Measurements from ENCODE around the gene CHST10.

The CHST10 gene

GRCh38 chr2:100426384-100426720 is 8.9 kb upstream of the CHST10 start:
- H3K4me1 ChIP-seq (ENCODE audit: control insufficient read depth, insufficient read depth, low read length, poor library complexity, severe bottlenecking): no peaks in the 10 kb centered on the region
- WGBS, 2 experiments (ENCODE audit: insufficient coverage in 2 of 2): 90 to 95% methylated on average over 18 of the region's 18 CpGs

DNA sequence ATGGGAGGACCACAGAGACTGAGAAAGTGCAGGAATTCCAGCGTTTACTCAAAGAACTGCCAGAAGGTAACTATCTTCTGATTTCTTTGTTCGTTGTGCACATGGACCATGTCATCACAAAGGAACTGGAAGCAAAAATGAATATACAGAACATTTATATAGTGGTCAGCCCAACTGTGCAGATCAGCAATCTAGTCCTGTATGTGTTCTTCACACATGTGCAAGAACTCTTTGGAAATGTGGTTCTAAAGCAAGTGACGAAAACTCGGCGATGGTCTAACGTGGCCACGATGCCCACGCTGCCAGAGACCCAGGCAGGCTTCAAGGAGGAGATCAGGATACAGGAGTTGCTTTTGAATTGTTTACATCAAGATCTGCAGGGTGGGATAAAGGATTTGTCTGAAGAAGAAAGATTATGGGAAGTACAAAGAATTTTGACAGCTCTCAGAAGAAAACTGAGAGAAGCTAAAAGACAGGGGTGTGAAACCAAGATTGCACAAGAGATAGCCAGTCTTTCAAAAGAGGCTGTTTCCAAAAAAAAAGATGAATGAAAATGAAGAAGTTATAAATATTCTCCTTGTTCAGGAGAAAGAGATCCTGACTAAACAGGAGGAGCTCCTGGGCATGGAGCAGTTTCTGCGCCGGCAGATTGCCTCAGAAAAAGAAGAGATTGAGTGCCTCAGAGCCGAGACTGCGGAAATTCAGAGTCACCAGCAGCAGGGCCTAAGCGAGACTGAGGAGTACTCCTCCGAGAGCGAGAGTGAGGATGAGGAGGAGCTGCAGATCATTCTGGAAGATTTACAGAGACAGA is 8.3 kb upstream of the CHST10 start:
- Histone ChIP-seq H3K9me3 (ENCODE audit: control insufficient read depth, low read length) (no peaks in the 10 kb centered on the region), H3K4me1 (ENCODE audit: control insufficient read depth, insufficient read depth, low read length, poor library complexity, severe bottlenecking) (no peaks in the 10 kb centered on the region), H3K36me3 (ENCODE audit: control insufficient read depth, insufficient read depth, low read length) (no peaks in the 10 kb centered on the region), H3K27ac (ENCODE audit: low read depth, low read length, severe bottlenecking) (no peak overlapping the region), H3K4me3 (ENCODE audit: extremely low read depth, insufficient read depth, low read length, poor library complexity, severe bottlenecking) (no peak overlapping the region)
- WGBS, 2 experiments (ENCODE audit: insufficient coverage in 2 of 2): 91 to 95% methylated on average over 14 to 15 of the region's 15 CpGs

More at GRCh38 chr2:100426384-100426720, 8.9 kb upstream of the CHST10 start:
- Histone ChIP-seq H3K36me3 (ENCODE audit: control insufficient read depth, insufficient read depth, low read length) (no peaks in the 10 kb centered on the region), H3K9me3 (ENCODE audit: control insufficient read depth, low read length) (no peaks in the 10 kb centered on the region), H3K4me3 (ENCODE audit: extremely low read depth, insufficient read depth, low read length, poor library complexity, severe bottlenecking) (no peak overlapping the region), H3K27ac (ENCODE audit: low read depth, low read length, severe bottlenecking) (no peak overlapping the region)

- Histone ChIP-seq H3K36me3 (ENCODE audit: control insufficient read depth, insufficient read depth, low read length) (no peaks in the 10 kb centered on the region), H3K4me3 (ENCODE audit: extremely low read depth, insufficient read depth, low read length, poor library complexity, severe bottlenecking) (no peak overlapping the region), H3K9me3 (ENCODE audit: control insufficient read depth, low read length) (no peaks in the 10 kb centered on the region), H3K4me1 (ENCODE audit: control insufficient read depth, insufficient read depth, low read length, poor library complexity, severe bottlenecking) (no peaks in the 10 kb centered on the region), H3K27ac (ENCODE audit: low read depth, low read length, severe bottlenecking) (no peak overlapping the region)
- 87 to 94% methylated on average over 3 to 4 of the region's 4 CpGs for WGBS, 2 experiments (ENCODE audit: insufficient coverage in 2 of 2)
These were observed 7.6 kb upstream of the CHST10 start for GRCh38 chr2:100425107-100425506.

DNA sequence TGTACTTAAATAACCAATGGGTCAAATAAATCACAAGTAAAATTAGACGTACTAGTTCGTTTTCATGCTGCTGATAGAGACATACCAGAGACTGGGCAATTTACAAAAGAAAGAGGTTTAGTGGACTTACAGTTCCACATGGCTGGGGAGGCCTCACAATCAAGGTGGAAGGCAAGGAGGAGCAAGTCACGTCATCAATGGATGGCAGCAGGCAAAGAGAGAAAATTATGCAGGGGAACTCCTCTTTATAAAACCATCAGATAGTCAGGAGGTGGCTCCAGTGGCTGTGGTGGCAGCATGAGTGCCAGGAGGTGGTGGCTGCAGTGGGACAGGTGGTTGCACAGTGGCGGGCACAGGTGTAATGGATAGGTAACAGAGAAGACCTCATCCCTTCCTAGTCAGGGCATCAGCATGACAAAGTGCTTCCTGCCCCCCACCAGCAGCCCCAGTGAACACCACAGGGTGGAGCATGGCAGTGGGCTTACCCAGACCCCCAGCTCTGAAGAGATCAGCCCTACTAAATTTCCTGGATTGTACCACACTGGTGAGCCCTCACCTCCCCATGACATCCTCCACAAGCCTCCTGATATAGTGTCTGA is 6.9 kb upstream of the CHST10 start:
- no peak overlapping the region for H3K4me3 ChIP-seq (ENCODE audit: extremely low read depth, insufficient read depth, low read length, poor library complexity, severe bottlenecking)
- 81% methylated on average over 3 of the region's 4 CpGs; no CpG with 5 or more reads in 1 of the 2 experiments for WGBS, 2 experiments (ENCODE audit: insufficient coverage in 2 of 2)
- H3K27ac ChIP-seq (ENCODE audit: low read depth, low read length, severe bottlenecking): no peak overlapping the region
- H3K4me1 ChIP-seq (ENCODE audit: control insufficient read depth, insufficient read depth, low read length, poor library complexity, severe bottlenecking): no peaks in the 10 kb centered on the region
- H3K36me3 ChIP-seq (ENCODE audit: control insufficient read depth, insufficient read depth, low read length): no peaks in the 10 kb centered on the region
- H3K9me3 ChIP-seq (ENCODE audit: control insufficient read depth, low read length): no peaks in the 10 kb centered on the region

- no peaks in the 10 kb centered on the region for H3K36me3 ChIP-seq (ENCODE audit: control insufficient read depth, insufficient read depth, low read length)
- 86% methylated on average over 1 of the region's 1 CpG; no CpG with 5 or more reads in 1 of the 2 experiments for WGBS, 2 experiments (ENCODE audit: insufficient coverage in 2 of 2)
- no peak overlapping the region for H3K4me3 ChIP-seq (ENCODE audit: extremely low read depth, insufficient read depth, low read length, poor library complexity, severe bottlenecking)
- no peaks in the 10 kb centered on the region for H3K9me3 ChIP-seq (ENCODE audit: control insufficient read depth, low read length)
- H3K4me1 ChIP-seq (ENCODE audit: control insufficient read depth, insufficient read depth, low read length, poor library complexity, severe bottlenecking): no peaks in the 10 kb centered on the region
- no peak overlapping the region for H3K27ac ChIP-seq (ENCODE audit: low read depth, low read length, severe bottlenecking)
These were observed 6.2 kb upstream of the CHST10 start for GRCh38 chr2:100423631-100424030.

DNA sequence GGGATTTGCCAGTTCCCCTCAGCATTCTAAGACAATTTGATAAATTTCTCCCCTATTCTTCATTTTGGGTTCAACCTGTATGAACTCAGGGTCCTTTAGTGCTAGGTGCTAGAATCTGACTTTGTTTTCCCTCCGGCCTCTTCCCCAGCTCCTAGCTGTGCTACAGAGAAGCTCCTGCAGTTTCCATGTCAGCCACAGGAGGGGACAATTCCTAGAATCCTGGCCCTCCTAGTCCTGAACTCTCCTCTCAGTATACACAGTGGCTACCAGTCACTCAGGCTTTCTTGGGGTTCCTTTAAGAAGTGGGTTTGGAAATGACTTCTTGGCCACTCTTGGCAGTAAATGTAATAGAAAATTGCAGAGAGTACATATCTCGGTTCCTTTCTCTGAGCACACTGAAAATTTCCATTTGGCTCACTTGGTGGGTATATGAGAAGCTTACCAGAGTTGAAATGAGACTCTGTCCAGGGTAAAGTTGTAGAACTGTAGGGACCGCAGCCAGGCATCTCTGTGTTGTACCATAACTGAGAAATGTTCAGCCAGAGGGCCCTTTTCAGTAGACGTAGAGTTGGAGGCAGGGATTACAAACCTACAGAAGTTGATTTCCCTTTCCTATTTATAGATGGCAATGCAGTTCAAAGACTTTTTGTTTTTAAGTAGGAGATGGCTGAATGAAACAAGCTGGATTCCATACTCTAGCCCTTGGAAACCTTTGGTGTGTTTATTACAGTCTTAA is 5.0 kb upstream of the CHST10 start:
- Histone ChIP-seq H3K27ac (ENCODE audit: low read depth, low read length, severe bottlenecking) (no peak overlapping the region), H3K4me3 (ENCODE audit: extremely low read depth, insufficient read depth, low read length, poor library complexity, severe bottlenecking) (no peak overlapping the region), H3K36me3 (ENCODE audit: control insufficient read depth, insufficient read depth, low read length) (no peaks in the 10 kb centered on the region), H3K4me1 (ENCODE audit: control insufficient read depth, insufficient read depth, low read length, poor library complexity, severe bottlenecking) (no peaks in the 10 kb centered on the region), H3K9me3 (ENCODE audit: control insufficient read depth, low read length) (no peaks in the 10 kb centered on the region)
- WGBS, 2 experiments (ENCODE audit: insufficient coverage in 2 of 2): 83 to 86% methylated on average over 2 to 4 of the region's 4 CpGs

DNA sequence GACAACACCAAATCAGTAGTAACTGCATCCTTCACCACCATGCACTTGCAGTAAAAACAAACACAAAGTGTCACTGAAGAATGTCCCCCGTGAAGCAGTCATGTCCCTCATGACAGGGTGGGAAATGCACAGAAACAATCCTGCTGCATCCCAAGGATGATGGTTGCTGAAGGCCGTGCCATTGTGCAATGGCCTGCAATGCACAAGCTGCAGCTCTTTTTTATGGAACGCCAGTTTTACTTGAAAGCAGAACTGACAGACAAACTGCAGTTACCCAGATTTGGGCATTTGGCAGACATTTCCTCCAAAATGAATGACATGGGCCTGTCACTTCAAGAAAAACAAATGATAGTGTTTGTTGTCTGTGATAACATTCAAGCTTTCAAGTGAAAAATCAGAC is 2.4 kb upstream of the CHST10 start:
- no peaks in the 10 kb centered on the region for H3K9me3 ChIP-seq (ENCODE audit: control insufficient read depth, low read length)
- no peaks in the 10 kb centered on the region for H3K36me3 ChIP-seq (ENCODE audit: control insufficient read depth, insufficient read depth, low read length)
- peaks cover 6% of the 10 kb centered on the region for H3K4me1 ChIP-seq (ENCODE audit: control insufficient read depth, insufficient read depth, low read length, poor library complexity, severe bottlenecking)
- no peak overlapping the region for H3K4me3 ChIP-seq (ENCODE audit: extremely low read depth, insufficient read depth, low read length, poor library complexity, severe bottlenecking)
- H3K27ac ChIP-seq (ENCODE audit: low read depth, low read length, severe bottlenecking): no peak overlapping the region
- 92 to 94% methylated on average over 3 of the region's 3 CpGs for WGBS, 2 experiments (ENCODE audit: insufficient coverage in 2 of 2)

DNA sequence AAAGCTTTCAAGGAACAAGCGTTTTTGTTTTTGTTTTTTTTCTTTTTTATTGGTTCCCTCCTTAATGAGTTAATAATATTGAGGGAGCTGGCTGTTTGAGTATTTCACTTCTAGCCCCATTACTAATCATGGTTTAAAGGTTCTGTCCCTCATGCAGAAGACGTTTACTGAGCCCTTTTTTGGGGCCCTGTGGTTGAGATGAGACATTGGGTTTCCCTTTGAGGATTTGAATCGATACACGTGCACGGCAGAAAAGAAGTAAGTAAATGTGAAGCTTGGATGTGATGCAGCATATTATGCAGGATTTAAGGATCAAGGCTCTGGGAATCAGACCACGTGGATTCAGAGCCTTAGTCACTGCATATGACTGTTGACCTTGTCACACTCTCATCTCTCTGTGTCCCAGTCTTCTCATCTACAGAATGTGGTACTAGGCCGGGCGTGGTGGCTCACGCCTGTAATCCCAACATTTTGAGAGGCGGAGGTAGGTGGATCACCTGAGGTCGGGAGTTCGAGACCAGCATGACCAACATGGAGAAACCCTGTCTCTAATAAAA is 1.0 kb upstream of the CHST10 start:
- Histone ChIP-seq H3K36me3 (ENCODE audit: control insufficient read depth, insufficient read depth, low read length) (peaks cover 9% of the 10 kb centered on the region), H3K4me1 (ENCODE audit: control insufficient read depth, insufficient read depth, low read length, poor library complexity, severe bottlenecking) (peaks cover 6% of the 10 kb centered on the region), H3K9me3 (ENCODE audit: control insufficient read depth, low read length) (no peaks in the 10 kb centered on the region), H3K4me3 (ENCODE audit: extremely low read depth, insufficient read depth, low read length, poor library complexity, severe bottlenecking) (no peak overlapping the region), H3K27ac (ENCODE audit: low read depth, low read length, severe bottlenecking) (no peak overlapping the region)
- WGBS, 2 experiments (ENCODE audit: insufficient coverage in 2 of 2): 89 to 95% methylated on average over 8 to 10 of the region's 12 CpGs

- 14 to 28% methylated on average over 6 to 11 of the region's 19 CpGs for WGBS, 2 experiments (ENCODE audit: insufficient coverage in 2 of 2)
- Histone ChIP-seq H3K4me3 (ENCODE audit: extremely low read depth, insufficient read depth, low read length, poor library complexity, severe bottlenecking) (peak overlapping the region; percentile 83), H3K9me3 (ENCODE audit: control insufficient read depth, low read length) (no peaks in the 10 kb centered on the region), H3K4me1 (ENCODE audit: control insufficient read depth, insufficient read depth, low read length, poor library complexity, severe bottlenecking) (peaks cover 6% of the 10 kb centered on the region), H3K27ac (ENCODE audit: low read depth, low read length, severe bottlenecking) (peak overlapping the region; percentile 73), H3K36me3 (ENCODE audit: control insufficient read depth, insufficient read depth, low read length) (peaks cover 12% of the 10 kb centered on the region)
These were observed 250 bp upstream of the CHST10 start for GRCh38 chr2:100417711-100418124.

- H3K27ac ChIP-seq (ENCODE audit: low read depth, low read length, severe bottlenecking): peak overlapping the region; percentile 73
- 0 to 6% methylated on average over 3 to 5 of the region's 5 CpGs for WGBS, 2 experiments (ENCODE audit: insufficient coverage in 2 of 2)
These were observed 1.0 kb downstream of the CHST10 start for GRCh38 chr2:100416397-100416934.

More at GRCh38 chr2:100416397-100416934, 1.0 kb downstream of the CHST10 start:
- peak overlapping the region; percentile 83 for H3K4me3 ChIP-seq (ENCODE audit: extremely low read depth, insufficient read depth, low read length, poor library complexity, severe bottlenecking)
- H3K36me3 ChIP-seq (ENCODE audit: control insufficient read depth, insufficient read depth, low read length): peaks cover 20% of the 10 kb centered on the region
- peaks cover 6% of the 10 kb centered on the region for H3K4me1 ChIP-seq (ENCODE audit: control insufficient read depth, insufficient read depth, low read length, poor library complexity, severe bottlenecking)
- H3K9me3 ChIP-seq (ENCODE audit: control insufficient read depth, low read length): no peaks in the 10 kb centered on the region
